D341Med (cell line): Measurements from ENCODE around the gene NFATC2.

Source experiments
- DNase-seq: peaks from one replicate; pipeline ENCODE4 v3.0.0; 2012; ENCODE audit warnings: low spot score

NFATC2 gene

DNA sequence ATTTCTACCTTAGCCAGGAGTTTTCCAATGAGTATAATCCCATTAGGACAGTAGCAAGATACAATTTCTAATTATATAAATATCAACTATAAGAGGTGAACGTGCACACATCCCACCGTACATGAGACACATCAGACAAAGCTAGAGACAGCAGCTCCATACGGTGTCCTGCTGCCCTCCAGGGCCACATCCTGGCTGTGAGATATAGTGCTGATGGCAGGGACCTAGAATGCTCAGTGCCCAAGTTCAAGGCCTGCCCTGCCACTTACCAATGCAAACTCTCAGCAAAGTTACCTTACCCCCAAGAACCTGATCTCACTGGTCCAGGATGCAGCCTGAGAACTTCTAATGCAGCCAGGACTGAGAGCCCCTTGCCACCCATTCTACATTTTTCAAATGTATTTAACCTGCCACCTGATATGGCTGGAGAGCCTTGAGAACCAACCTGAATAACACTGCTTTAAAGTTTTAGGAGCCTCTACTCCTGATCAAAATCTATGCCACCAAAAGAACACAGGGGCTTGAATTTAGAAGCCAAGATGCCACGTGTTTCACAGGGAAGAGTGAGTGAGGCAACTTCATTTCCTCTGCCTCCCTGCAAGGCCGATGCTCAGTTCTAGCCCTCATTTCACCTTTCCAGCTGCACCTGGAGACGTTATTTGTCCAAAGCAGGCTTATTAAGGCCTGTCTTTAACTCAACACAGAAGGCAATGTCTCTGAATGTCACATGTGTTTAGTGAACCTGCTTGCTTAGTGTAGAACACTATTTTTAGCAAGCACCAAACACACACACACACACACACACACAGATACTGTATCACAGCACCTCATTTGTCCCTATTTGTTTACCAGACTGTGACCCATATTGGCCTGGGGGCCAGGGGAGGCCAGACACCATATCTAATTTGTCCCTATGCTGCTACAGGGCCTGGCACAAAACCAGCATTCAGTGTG, 6.1 kb downstream of the NFATC2 start:
- no peak for DNase-seq

DNA sequence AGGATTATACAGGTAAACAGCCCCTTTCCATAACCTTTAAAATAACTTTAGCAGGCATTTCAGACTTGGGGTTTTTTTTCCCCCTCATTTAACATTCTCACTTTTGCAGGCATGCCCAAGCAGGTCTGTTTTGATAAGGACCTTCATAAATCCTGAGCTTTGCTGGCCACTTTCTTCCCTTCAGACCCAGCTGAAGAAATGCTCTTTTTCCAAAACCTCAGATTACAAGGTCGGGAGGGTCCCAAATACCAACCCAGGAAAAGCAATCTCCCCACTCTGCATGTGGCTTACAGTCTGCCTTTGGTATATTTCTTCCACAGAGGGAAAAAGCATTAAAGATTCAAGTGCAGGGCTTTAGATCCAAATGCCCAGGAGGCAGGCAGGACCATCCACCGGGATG, 6.8 kb downstream of the NFATC2 start:
- DNase-seq: no peak

DNA sequence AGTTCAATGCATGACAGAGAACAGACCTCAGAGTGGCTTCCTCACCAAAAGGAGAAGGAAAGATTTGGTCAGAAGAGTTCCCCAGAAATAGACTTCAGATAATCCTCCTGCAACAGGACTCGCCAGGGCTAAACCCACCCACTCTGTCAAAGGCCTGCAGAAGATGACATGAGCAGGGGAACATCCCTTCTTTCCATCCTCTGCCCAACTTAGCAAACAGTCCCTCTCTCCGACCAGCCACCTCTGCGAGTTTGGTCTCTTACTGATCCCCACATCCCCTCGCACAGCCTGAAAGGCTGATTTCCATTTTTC, 7.5 kb downstream of the NFATC2 start:
- no peak for DNase-seq

DNA sequence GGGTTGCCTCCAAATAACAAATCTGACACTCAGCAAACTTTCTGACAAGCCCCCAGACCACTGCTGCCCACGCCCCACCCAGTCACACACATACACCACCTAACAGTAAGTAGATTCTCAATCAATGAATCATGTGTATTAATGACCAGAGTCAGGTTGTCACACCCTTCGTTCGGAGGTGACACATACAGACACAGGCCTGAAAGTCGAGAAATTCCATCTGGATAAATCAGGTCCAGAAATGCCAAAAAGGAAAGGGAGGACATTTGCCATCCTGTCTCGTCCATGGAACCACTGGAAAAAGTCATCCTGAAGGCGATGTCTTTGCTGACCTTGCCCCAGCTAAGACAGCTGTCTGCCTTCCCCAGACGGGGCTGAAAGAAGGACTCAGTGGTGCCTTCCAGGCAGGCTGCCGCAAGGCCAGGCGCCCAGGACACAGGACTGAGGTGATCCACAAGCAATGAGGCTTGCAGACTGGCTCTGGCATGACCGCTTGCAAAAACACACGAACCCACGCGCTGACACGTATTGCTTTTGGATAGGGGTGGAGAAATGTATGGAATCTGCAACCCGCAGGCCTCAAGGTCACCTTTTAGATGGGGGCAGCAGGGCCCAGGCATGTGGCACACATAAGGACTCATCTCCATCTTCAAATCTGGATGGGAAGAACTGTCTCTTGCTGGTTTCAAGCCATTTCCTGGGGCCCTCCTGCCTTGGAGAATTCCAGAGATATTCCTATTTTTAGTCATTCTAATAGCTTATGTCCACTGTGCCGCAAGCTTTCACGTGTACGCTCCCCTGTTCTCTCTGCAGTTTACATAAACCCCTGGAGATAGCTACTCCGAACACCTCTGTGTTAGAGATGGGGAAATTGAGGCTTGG, 9.0 kb downstream of the NFATC2 start:
- no peak for DNase-seq

DNA sequence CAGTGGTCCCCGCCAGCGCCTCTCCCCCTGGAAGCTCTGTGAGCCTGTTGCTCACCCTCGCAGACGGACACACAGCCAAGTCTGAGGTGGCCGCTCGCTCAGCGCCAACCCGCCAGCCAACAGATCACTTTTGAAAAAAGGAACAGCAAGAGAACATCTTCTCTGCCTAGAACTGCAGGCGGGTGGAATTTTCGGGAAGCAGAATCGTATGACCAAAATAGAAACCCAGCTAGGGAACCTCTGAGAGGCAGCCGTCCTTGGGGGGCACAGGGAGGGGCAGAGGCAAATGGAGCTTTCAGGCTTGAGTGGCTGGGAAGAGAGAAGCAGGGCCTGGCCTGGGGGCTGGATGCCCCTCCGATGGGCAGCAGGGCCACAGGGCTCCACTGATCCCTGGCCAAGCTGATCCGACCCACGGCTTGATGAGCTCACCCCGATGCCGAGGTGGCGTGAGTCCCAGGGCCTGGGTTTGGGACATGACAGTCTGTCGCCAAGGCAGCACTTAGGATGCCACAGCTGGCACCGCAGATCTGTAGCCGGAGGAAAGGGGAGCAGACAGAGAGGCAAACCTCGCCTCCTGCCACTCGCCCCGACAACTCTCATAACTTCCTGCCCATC, 9.8 kb downstream of the NFATC2 start:
- DNase-seq: no peak

DNA sequence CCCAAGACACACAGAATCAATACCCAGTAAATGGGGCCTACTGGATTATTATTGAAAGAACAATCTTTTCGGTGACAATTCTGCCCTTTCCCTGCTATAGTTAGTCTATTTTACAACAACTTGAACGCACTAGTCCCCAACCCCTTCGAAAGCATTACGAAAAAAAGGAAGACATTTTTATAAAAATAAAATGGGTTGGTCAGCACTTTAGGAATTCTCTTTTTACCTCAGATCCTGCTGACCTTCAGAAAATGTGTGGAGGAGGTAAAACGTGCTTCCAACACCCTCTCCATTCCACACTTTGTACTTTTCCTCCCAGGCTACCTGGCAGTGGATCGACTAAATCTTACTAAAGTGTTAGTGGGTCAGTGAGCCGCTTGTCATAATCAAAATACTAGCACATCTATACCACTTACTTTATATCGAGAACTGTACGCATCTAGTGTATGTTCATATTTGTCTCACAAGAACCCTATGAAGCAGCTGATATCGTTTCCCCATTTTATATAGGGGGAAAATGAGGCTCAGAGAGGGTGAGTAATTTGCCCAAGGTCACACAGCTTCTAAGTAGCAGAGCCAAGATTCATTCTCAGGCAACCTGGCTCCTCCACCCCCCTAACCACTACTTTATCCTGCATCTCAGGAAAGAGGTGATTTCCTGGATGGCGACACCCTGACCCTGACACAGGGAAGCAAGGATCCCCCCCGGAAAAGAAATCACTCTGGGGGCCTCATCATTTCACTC, 10.6 kb downstream of the NFATC2 start:
- no peak for DNase-seq

DNA sequence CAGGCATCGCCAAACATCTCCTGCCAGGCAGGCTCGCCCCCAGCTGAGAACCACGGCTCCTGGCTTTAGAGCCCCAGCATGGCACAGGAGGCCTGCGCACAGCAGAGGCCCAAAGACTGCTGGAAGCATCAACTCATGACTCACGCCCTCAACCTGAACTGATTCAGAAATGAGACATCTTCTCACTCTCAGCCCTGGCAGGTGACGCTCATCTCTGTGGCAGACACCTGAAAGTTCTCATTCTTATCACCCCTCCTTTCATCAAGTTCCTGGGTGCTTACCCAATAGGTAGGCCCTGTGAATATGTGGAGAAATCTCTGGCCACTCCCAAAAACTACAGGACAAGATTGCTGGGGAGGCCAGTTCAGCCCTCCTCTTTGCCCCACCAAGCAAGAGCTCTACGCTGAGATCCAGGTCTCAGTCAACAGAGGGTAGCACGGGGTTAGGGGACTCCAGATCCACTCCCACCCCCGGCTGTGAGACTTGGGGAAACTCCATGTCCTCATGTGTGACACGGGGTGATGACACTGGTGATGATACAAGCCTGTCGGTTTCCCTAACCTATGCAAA, 11.3 kb downstream of the NFATC2 start:
- no peak for DNase-seq

DNA sequence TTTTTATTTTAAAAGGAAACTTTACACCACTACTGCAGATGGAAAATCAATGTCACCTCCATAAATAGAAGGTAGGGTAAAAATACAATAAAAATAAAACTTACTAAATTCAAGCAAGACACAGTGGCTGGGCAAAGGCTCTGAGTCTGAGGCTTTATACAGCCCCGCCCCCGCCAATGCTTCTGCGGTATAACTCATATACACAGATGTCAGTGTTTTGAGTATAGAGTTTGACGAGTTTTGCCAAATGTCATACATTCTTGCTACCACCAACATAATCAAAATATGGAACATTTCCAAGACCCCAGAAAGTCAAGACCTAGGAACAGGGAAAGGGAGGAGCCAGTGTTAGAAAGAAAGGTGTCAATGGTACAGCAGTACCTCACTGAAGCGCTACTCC, 12.8 kb downstream of the NFATC2 start:
- no peak for DNase-seq

DNA sequence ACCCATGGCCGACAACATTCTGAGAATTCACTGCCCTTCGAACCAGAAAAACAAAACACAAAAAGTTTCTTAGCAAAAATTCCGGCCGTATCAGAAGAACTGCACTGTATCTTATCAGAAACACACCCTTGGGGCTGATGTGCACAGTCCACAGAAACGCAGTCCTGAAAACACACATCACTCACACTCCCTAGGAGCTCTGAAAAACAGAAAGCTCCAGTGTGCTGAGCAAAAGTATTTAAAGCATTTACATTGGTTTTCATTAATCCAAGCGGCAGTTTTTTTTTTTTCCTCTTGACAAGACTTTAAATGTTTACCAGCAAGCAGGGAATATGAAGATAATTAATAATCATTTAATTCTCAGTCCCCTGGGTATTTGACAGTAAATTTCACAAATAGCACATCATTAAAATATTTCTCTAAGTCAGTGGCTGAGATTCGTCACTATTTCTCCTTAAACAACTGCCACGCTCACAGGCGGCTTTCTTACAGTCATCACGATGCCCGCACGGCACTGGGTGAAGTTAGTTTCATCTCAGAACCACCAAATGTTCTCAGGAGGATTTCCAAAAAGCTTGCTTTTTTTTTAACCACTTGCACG, 13.3 kb downstream of the NFATC2 start:
- DNase-seq: no peak

DNA sequence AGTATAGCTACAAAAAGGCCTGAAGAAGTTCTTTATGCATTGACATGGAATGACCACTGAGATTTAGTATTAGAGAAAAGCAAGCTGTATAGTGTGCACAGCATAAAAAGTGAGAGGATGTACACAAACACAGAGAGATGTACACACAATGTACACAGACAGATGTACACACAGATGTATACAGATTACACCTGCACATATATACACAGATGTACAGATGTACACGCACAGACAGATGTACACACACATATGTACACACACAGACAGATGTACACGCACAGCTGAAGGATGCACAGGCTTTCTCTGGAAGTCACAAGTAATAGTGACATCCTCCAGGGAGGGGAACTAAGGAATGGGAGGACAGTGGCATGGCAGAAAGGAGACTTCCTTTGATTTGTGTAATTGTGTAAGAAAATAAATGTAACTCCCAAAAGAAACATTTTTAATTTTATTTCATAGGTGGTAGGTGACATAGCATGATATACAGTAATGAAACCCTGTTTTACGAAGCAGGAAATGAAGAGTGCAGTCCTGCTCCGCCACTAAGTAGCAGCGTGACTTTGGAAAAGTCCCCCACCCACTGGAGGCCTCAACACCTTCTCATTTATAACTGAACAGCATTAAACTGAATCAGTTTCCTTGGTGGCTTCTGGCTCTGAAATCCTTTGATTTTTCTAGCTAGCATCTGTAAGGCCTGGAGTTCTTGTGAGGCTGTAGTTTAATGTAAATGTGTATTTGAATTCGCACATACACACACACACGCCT, 14.1 kb downstream of the NFATC2 start:
- no peak for DNase-seq

DNA sequence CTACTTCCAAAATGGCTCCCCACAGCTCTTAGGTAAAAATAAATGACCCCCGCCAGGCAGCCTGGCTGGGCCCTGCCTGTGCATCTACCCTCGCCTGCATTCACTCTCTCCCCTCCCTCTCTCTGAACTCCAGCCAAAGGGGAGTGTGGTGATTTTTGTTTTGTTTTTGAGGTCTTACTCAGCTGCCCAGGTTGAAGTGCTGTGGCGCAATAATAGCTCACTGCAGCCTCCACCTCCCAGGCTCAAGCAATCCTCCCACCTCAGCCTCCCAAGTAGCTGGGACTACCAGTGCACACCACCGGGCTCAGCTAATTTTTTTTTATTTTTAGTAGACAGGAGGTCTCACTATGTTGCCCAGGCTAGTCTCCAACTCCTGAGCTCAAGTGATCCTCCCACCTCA, 15.8 kb downstream of the NFATC2 start:
- no peak for DNase-seq

DNA sequence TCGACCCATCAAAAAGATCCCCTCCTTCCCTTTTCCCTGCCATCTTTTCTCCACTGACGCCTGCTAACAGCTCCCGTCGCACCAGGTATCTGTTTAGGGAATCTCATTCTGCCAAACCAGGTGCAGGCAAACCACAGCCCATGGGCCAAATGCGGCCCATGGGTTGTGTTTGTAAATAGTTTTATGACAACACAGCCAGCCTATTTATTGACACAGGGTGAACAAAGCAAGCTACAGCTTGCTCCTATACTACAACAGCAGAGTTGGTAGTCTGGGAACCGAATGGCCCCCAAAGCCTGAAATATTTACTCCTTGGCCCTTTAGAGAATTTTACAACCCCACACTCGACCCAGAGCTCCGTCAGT, 16.4 kb downstream of the NFATC2 start:
- DNase-seq: no peak

DNA sequence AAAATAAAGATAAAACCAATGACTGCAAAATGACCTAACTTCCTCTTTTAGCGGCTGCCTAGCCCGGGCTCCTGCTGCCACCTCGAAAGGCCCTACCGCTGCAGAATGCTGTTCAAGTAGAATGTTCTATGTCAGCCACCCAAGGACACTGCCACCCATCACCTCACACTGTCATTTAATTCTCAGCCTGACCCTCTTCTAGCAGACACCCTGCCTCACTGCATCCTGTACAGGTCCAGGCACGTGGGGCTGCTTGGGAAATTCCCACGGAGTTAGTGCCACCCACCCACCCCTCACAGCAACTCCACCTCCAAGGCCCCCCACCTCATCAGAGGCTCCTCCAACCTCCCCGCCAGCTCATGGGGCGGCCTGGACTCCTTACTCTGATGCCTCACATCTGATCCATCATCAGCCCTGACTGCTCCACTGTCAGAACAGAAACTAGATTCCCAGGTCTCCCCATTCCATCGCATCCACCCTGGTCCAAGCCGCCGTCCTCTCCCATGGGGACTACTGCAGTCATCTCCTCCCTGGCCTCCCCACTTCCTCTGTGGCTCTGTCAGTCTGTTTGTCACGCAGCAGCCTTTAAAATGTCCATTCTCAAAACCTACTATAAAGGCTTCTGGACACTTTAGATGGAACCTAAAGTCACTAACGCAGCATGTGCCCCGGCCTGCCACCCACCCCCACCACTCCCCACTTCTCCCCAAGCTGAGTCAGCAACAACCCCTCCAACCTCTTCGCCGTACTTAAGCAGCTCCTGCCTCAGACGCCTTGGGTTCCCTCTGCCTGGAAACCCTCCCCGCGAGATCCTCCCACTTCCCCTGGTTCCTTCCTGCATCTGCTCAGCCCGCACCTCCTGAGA, 17.0 kb downstream of the NFATC2 start:
- DNase-seq: no peak

DNA sequence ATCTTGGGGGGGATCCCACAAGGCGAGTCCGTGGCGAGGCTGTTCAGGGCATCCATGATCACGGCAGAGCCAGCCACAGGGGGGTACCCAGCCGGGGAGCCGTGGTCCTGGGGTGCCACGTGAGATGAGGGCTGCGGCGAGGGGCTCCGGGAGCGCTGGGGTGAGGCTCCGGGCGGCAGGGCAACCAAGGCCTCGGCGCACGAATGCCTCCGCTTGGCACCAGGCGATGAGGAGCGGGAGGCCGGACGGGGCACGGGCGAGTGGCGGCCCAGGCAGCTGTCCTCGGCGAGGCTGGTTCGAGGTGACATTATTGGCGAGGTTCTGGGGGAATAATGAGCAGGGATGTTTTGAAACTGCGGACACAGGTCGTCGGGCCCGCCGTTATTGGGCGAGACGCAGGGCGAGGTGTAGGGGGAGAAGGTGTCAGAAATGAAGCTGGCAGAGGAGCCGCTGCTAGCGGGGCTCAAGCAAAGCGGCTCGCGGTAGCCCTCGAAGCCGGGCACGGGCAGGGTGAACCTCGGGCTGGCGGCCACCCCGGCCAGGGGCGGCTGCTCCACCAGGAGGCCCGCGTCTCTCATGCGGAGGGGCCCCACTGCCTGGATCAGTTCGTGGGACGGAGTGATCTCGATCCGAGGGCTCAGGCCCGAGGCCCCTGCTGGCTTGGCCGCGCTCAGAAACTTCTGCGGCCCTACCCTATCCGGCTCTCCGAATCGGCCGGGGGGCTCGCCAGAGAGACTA, 19.1 kb downstream of the NFATC2 start:
- no peak for DNase-seq

DNA sequence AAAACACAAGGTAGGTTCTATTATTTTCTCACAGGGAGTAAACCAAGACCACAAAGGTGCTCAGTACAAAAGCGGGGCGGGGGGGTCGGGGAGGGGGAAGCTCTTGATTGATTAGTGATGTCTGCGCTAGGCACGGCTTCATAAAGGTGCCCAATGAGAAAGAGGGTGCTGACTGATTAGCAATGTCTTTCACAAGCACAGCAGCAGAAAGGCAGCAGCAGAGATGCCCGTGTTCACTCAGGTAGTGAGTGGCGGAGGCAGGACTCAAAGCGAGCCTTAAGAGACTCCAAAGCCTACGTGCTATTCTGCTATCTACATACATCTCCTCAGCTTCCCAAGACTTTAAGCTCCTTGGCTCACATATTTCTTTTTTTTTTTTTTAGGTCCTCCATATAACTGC, 20.3 kb downstream of the NFATC2 start:
- DNase-seq: no peak

DNA sequence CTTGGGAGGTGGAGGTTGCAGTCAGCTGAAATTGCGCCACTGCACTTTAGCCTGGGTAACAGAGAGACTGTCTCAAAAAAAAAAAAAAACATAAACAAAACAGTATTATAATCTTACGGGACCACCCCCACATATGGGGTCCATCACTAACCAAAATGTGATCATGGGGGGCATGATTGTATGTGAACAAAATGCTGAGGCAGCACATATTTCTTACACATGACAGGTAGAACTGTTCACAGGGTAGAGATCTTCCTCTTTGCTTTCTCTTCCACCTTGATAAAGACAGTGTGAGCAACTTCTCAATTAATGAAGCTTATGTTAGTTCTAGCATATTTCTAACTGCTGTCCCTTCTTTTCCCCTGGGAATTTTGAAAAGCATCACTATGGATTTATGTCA, 24.7 kb downstream of the NFATC2 start:
- DNase-seq: no peak

DNA sequence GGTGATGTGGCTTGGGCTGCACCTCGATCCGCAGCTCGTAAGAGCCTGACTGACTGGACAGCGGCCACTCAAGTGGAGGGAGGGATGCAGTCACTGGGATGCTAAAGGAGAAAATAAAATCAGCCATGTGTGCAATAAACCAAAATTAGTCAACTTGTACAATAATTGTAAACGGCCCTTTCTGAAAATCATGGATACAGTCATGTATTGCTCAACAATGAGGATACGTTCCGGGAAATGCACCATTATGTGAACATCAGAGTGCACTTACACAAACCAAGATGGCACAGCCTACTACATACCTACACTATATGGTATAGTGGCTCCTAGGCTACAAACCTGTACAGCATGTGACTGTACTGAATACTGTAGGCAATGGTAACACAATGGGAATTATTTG, 25.7 kb downstream of the NFATC2 start:
- DNase-seq: no peak

DNA sequence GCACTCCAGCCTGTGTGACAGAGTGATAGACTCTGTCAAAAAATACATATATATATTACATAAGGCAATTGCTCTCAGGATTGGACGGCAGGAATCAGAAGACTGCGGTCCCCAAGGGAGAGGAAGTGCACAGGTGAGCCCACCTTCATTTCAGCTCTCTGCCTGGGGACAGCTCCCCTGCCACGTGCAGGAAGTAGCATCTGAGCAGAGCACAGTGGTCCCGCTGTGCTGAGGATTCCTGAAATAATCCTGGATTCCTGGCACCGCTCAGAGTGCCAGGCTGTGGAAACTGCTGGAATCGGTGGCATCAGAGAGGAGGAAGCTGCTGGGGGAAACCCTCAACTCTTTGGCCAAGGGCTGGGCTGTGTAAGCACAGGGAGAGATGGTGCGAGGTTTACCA, 27.7 kb downstream of the NFATC2 start:
- DNase-seq: no peak

DNA sequence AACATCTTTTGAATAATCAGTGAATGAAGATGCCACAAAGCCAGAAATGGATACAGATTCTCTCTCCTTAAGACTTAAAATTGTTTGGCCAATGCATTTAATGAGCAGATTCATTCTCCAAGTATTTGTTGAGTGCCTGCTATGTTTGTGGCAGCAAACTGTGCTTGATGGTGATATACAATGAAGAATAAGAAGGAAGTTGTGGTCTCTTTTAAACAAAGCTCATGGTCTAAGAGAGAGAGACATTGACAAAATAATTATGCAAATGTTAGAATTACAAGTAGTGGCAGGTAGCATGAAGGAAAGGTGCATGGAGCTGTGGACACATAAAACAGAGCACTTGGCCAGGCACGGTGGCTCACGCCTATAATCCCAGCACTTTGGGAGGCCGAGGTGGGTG, 28.3 kb downstream of the NFATC2 start:
- DNase-seq: no peak
